ENCODE measurements around the gene KCTD10.
"Not testable (repeated sequence)": the region's sequence is repeated elsewhere in the genome, so short reads cannot be mapped to it uniquely, and the experiment has no call there.

- not testable (repeated sequence) for TF ChIP-seq CTCF (IDR thresholded peaks at IDR 0.05; ENCODE audit: low read length); EZH2 (IDR thresholded peaks at IDR 0.05; ENCODE audit: borderline replicate concordance, low read length)
Measured at GRCh38 chr12:109406147-109406546, 71.0 kb downstream of the KCTD10 start.

Measured in OCI-LY1 (cell line).